H9 (cell line): ENCODE results near the gene TGFB3. TPM values are rescaled to one million over a fixed set of nuclear protein-coding genes. Genes with fewer than 3 reads are reported as not detected.

Source experiments
- DNase-seq: peaks from one replicate; pipeline ENCODE4 v3.0.0-alpha.2; 2017
- H2AFZ ChIP-seq: one replicate; pipeline ENCODE4 v1.6.1; 2013; ENCODE audit warnings: mild to moderate bottlenecking, low read length, control low read depth, moderate library complexity
- H2AK5ac ChIP-seq: 2 replicates; pipeline ENCODE4 v1.6.1; 2013; ENCODE audit warnings: low read length, control low read depth, mixed read lengths; ENCODE audit not compliant: insufficient read length
- H2BK120ac ChIP-seq: one replicate; pipeline ENCODE4 v1.6.1; 2013; ENCODE audit warnings: low read depth, mild to moderate bottlenecking, low read length, control low read depth, inconsistent platforms; ENCODE audit not compliant: poor library complexity, severe bottlenecking
- H2BK12ac ChIP-seq: 2 replicates; pipeline ENCODE4 v1.6.1; 2013; ENCODE audit warnings: low read length, control low read depth, mixed read lengths, low read depth; ENCODE audit not compliant: insufficient read length
- H2BK15ac ChIP-seq: 2 replicates; pipeline ENCODE4 v1.6.1; 2013; ENCODE audit warnings: low read depth, low read length, control low read depth
- H2BK20ac ChIP-seq: one replicate; pipeline ENCODE4 v1.6.1; 2013; ENCODE audit warnings: low read depth, mild to moderate bottlenecking, low read length, control low read depth, inconsistent platforms; ENCODE audit not compliant: poor library complexity, severe bottlenecking
- H2BK5ac ChIP-seq: 2 replicates; pipeline ENCODE4 v1.6.1; 2013; ENCODE audit warnings: low read length, control low read depth, mixed read lengths; ENCODE audit not compliant: insufficient read length
- H3K14ac ChIP-seq: 2 replicates; pipeline ENCODE4 v1.6.1; 2013; ENCODE audit warnings: low read length, control low read depth; ENCODE audit not compliant: insufficient read depth
- H3K18ac ChIP-seq: 2 replicates; pipeline ENCODE4 v1.6.1; 2013; ENCODE audit warnings: low read depth, mild to moderate bottlenecking, mixed read lengths, low read length, control low read depth; ENCODE audit not compliant: insufficient read length
- H3K23ac ChIP-seq: 2 replicates; pipeline ENCODE4 v1.6.1; 2013; ENCODE audit warnings: low read length, control low read depth, mixed read lengths, low read depth; ENCODE audit not compliant: insufficient read length
- H3K23me2 ChIP-seq: 2 replicates; pipeline ENCODE4 v1.6.1; 2013; ENCODE audit warnings: low read depth, mild to moderate bottlenecking, mixed read lengths, low read length, control low read depth; ENCODE audit not compliant: insufficient read length, poor library complexity, severe bottlenecking
- H3K27ac ChIP-seq: 2 replicates; pipeline ENCODE4 v1.5.1; 2013; ENCODE audit warnings: low read length, control low read depth, mixed read lengths, low read depth; ENCODE audit not compliant: insufficient read length
- H3K27me3 ChIP-seq: 2 replicates; pipeline ENCODE4 v1.6.1; 2013; ENCODE audit warnings: low read length, control low read depth, inconsistent platforms; ENCODE audit not compliant: insufficient read depth
- H3K4ac ChIP-seq: 2 replicates; pipeline ENCODE4 v1.6.1; 2013; ENCODE audit warnings: low read depth, mild to moderate bottlenecking, control low read depth, inconsistent platforms, low read length, moderate library complexity
- H3K4me1 ChIP-seq: 2 replicates; pipeline ENCODE4 v1.6.1; 2013; ENCODE audit warnings: low read length, control low read depth, inconsistent platforms; ENCODE audit not compliant: insufficient read depth
- H3K4me2 ChIP-seq: 2 replicates; pipeline ENCODE4 v1.6.1; 2013; ENCODE audit warnings: low read length, control low read depth, mixed read lengths; ENCODE audit not compliant: insufficient read length, insufficient read depth
- H3K56ac ChIP-seq: 2 replicates; pipeline ENCODE4 v1.6.1; 2013; ENCODE audit warnings: low read depth, mild to moderate bottlenecking, mixed read lengths, low read length, control low read depth; ENCODE audit not compliant: insufficient read length
- H3K79me1 ChIP-seq: 2 replicates; pipeline ENCODE4 v1.6.1; 2013; ENCODE audit warnings: low read depth, mild to moderate bottlenecking, moderate library complexity, low read length, control low read depth, inconsistent platforms; ENCODE audit not compliant: insufficient read depth, poor library complexity, severe bottlenecking
- H3K79me2 ChIP-seq: 2 replicates; pipeline ENCODE4 v1.6.1; 2013; ENCODE audit warnings: low read length, control low read depth, inconsistent platforms; ENCODE audit not compliant: insufficient read depth
- H3K9ac ChIP-seq: 2 replicates; pipeline ENCODE4 v1.6.1; 2013; ENCODE audit warnings: low read length, control low read depth, mixed read lengths; ENCODE audit not compliant: insufficient read length; ENCODE audit errors: extremely low read depth
- H3K9me3 ChIP-seq: one replicate; pipeline ENCODE4 v1.6.1; 2013; ENCODE audit warnings: low read depth, low read length, inconsistent platforms; ENCODE audit not compliant: control insufficient read depth
- H3T11ph ChIP-seq: one replicate; pipeline ENCODE4 v1.6.1; 2013; ENCODE audit warnings: mild to moderate bottlenecking, low read length, control low read depth, inconsistent platforms
- H4K20me1 ChIP-seq: one replicate; pipeline ENCODE4 v1.6.1; 2013; ENCODE audit not compliant: control insufficient read depth, insufficient read length, insufficient read depth
- H4K5ac ChIP-seq: 2 replicates; pipeline ENCODE4 v1.6.1; 2013; ENCODE audit warnings: low read depth, mild to moderate bottlenecking, mixed read lengths, low read length, control low read depth; ENCODE audit not compliant: insufficient read length
- H4K8ac ChIP-seq: replicated peaks from 2 replicates; pipeline ENCODE4 v1.6.1; 2013; ENCODE audit warnings: low read length, control low read depth, mixed read lengths, low read depth; ENCODE audit not compliant: insufficient read length
- H4K91ac ChIP-seq: 2 replicates; pipeline ENCODE4 v1.6.1; 2013; ENCODE audit warnings: low read depth, mild to moderate bottlenecking, moderate library complexity, mixed read lengths, low read length, control low read depth; ENCODE audit not compliant: insufficient read length
- H3K27ac Mint-ChIP-seq, 3 experiments: 2 replicates in 2 of 3; 3 replicates in 1 of 3; pipeline ENCODE4 v1.8.0; 2020 to 2021; ENCODE audit warnings: mixed read lengths in 3 of 3, mild to moderate bottlenecking in 1 of 3, moderate library complexity in 1 of 3
- H3K27me3 Mint-ChIP-seq: 2 replicates; pipeline ENCODE4 v1.8.0; 2021; ENCODE audit warnings: low read depth, mild to moderate bottlenecking, moderate library complexity, mixed read lengths
- H3K36me3 Mint-ChIP-seq, 3 experiments: 2 replicates in 2 of 3; 3 replicates in 1 of 3; pipeline ENCODE4 v1.8.0; 2020 to 2021; ENCODE audit warnings: low read depth in 3 of 3, mixed read lengths in 3 of 3; ENCODE audit not compliant: insufficient read depth in 1 of 3
- H3K4me1 Mint-ChIP-seq, 2 experiments: 2 replicates each; pipeline ENCODE4 v1.8.0; 2020; ENCODE audit warnings: mixed read lengths in 2 of 2
- H3K4me3 Mint-ChIP-seq, 2 experiments: 2 replicates in 1 of 2; 3 replicates in 1 of 2; pipeline ENCODE4 v1.8.0; 2020 to 2021; ENCODE audit warnings: mild to moderate bottlenecking in 2 of 2, mixed read lengths in 2 of 2, moderate library complexity in 1 of 2
- H3K9me3 Mint-ChIP-seq, 2 experiments: 2 replicates in 1 of 2; 3 replicates in 1 of 2; pipeline ENCODE4 v1.8.0; 2020; ENCODE audit warnings: mild to moderate bottlenecking in 2 of 2, mixed read lengths in 2 of 2, moderate library complexity in 1 of 2
- CTCF ChIP-seq: fragments of 200-600 bp; sonication (generic); conservative IDR thresholded peaks from 3 replicates; pipeline ENCODE4 v1.8.0; 2021; ENCODE audit warnings: antibody characterized with exemption, mild to moderate bottlenecking
- WGBS: extraction: QIAGEN DNeasy Blood & Tissue Kit; methylation state at CpG from one replicate; pipeline ENCODE4 v1.1.7; 2013; ENCODE audit warnings: missing lambda C conversion rate, low lambda C conversion rate, mixed read lengths; ENCODE audit not compliant: insufficient read length; ENCODE audit errors: extremely low coverage; 5-methylcytosine and 5-hydroxymethylcytosine counted together
- total RNA-seq: library from RNA; stranded (reverse); gene quantifications from 2 replicates; pipeline ENCODE4 v1.2.1, GENCODE V29; 2021

Gene TGFB3
- total RNA-seq, 1 experiment from 2014 or later, result 0.37 TPM

GRCh38 chr14:76006253-76006652 is 24.5 kb upstream of the TGFB3 start:
- Histone ChIP-seq H4K5ac (no peak overlapping the region), H3T11ph (no peak overlapping the region), H3K9ac (no peak overlapping the region), H3K27me3 (no peaks in the 10 kb centered on the region), H2AK5ac (no peak overlapping the region), H4K91ac (no peak overlapping the region), H3K23ac (no peak overlapping the region), H3K9me3 (no peaks in the 10 kb centered on the region), H2BK20ac (no peak overlapping the region), H2BK15ac (no peak overlapping the region), H3K4me1 (no peaks in the 10 kb centered on the region), H2AFZ (no peak overlapping the region), H3K4ac (no peak overlapping the region), H3K56ac (no peak overlapping the region), H2BK5ac (no peak overlapping the region), H2BK12ac (no peak overlapping the region), H3K18ac (no peak overlapping the region), H3K27ac (no peak overlapping the region), H3K4me2 (no peak overlapping the region), H3K14ac (no peak overlapping the region), H3K79me2 (no peaks in the 10 kb centered on the region), H2BK120ac (no peak overlapping the region), H3K79me1 (no peaks in the 10 kb centered on the region), H4K20me1 (no peaks in the 10 kb centered on the region), H4K8ac (no peak overlapping the region), H3K23me2 (no peaks in the 10 kb centered on the region)
- H3K9me3 Mint-ChIP-seq, result peaks cover 16% of the 10 kb centered on the region in 2 experiments
- no peaks in the 10 kb centered on the region for H3K27me3 Mint-ChIP-seq
- TF ChIP-seq CTCF, result no peak
- DNase-seq, result no peak
- H3K4me1 Mint-ChIP-seq, result no peaks in the 10 kb centered on the region
- no peak overlapping the region for H3K4me3 Mint-ChIP-seq
- H3K36me3 Mint-ChIP-seq, result peaks cover 34 to 48% (median 38%) of the 10 kb centered on the region in 3 experiments
- H3K27ac Mint-ChIP-seq, result no peak overlapping the region
- no CpG with 5 or more reads among the region's 2 CpGs for WGBS
